ENCODE measurements around the gene CRB3.

The CRB3 gene

GRCh38 chr19:6514089-6514488, 50.0 kb downstream of the CRB3 start:
- TF ChIP-seq CTCF (IDR thresholded peaks at IDR 0.05; ENCODE audit: low read depth, low read length, missing control alignments) = no peak
- H3K4me3 ChIP-seq (replicated peaks; ENCODE audit: low read depth, low read length) = no peak overlapping the region
- DNase-seq (ENCODE audit: extremely low read depth, low read depth) = no peak

GRCh38 chr19:6514926-6515544, 51.0 kb downstream of the CRB3 start:
- no peak for DNase-seq (ENCODE audit: extremely low read depth, low read depth)
- no peak for TF ChIP-seq CTCF (IDR thresholded peaks at IDR 0.05; ENCODE audit: low read depth, low read length, missing control alignments)
- H3K4me3 ChIP-seq (replicated peaks; ENCODE audit: low read depth, low read length) = no peak overlapping the region

- H3K4me3 ChIP-seq (replicated peaks; ENCODE audit: low read depth, low read length) = peak overlapping the region; percentile 57
- peak; percentile 70 for DNase-seq (ENCODE audit: extremely low read depth, low read depth)
- no peak for TF ChIP-seq CTCF (IDR thresholded peaks at IDR 0.05; ENCODE audit: low read depth, low read length, missing control alignments)
Observed at GRCh38 chr19:6516018-6516658, 52.1 kb downstream of the CRB3 start.

Measured in HFF-Myc (cell line).